Heart right ventricle (tissue), 16 donors: Measurements from ENCODE around the gene ANXA6. TPM values are rescaled to one million over a fixed set of nuclear protein-coding genes. Genes with fewer than 3 reads are reported as not detected.

Experiments used
- ATAC-seq, 8 donors: fragments of 200-7000 bp; cut with Tn5 transposase; one replicate each; pipeline ENCODE4 v1.9.1; 2020; ENCODE audit warnings: mild to moderate bottlenecking in 8 of 8, moderate library complexity in 8 of 8, moderate number of reproducible peaks in 1 of 8
- DNase-seq, 2 donors: peaks; one replicate each; pipeline ENCODE4 v3.0.0-alpha.2; 2020
- H3K27ac ChIP-seq, 10 donors: fragments of 200-600 bp; sonication (generic) in 2 of 10; one replicate each; pipeline versions ENCODE4 v1.5.0 to v1.8.0; 2020 to 2022; ENCODE audit warnings: mild to moderate bottlenecking in 3 of 10
- H3K27me3 ChIP-seq, 7 donors: fragments of 200-600 bp; one replicate each; pipeline ENCODE4 v1.8.0; 2021 to 2022; ENCODE audit warnings: mild to moderate bottlenecking in 2 of 7
- H3K36me3 ChIP-seq, 9 donors: fragments of 200-600 bp; sonication (generic) in 1 of 9; one replicate each; pipeline versions ENCODE4 v1.5.0 to v1.8.0; 2020 to 2022; ENCODE audit warnings: mild to moderate bottlenecking in 2 of 9
- H3K4me1 ChIP-seq, 9 donors: fragments of 200-600 bp; sonication (generic) in 1 of 9; one replicate each; pipeline versions ENCODE4 v1.5.0 to v1.8.0; 2020 to 2022; ENCODE audit warnings: mild to moderate bottlenecking in 4 of 9
- H3K4me3 ChIP-seq, 10 donors: fragments of 200-600 bp; sonication (generic) in 2 of 10; one replicate each; pipeline versions ENCODE4 v1.5.0 to v1.8.0; 2020 to 2022; ENCODE audit warnings: mild to moderate bottlenecking in 7 of 10, moderate library complexity in 2 of 10
- H3K9me3 ChIP-seq, 11 donors: fragments of 200-600 bp in 10 of 11; sonication (generic) in 2 of 11; one replicate each; pipeline versions ENCODE4 v1.5.0 to v1.8.0; 2013 to 2022; ENCODE audit warnings: mild to moderate bottlenecking in 2 of 11, control low read depth in 1 of 11, moderate library complexity in 1 of 11
- CTCF ChIP-seq, 9 donors: fragments of 200-600 bp; sonication (generic) in 2 of 9; IDR thresholded peaks; one replicate each; pipeline versions ENCODE4 v1.5.0 to v1.8.0; 2021 to 2022; ENCODE audit warnings: antibody characterized with exemption in 9 of 9, mild to moderate bottlenecking in 5 of 9, moderate library complexity in 1 of 9
- WGBS, 2 donors: extraction: QIAGEN DNeasy Blood & Tissue Kit; methylation state at CpG; one replicate each; pipeline ENCODE4 v1.1.7; 2013; ENCODE audit warnings: inconsistent platforms in 1 of 2; 5-methylcytosine and 5-hydroxymethylcytosine counted together
- intact Hi-C, 10 donors: fragments of 100-400 bp; cut with DNase I; formaldehyde crosslinking; loops; one replicate each; pipeline versions ENCODE4 v1.11.1 to v1.14.2; 2022
- polyA plus RNA-seq, 2 donors: library from polyadenylated mRNA; stranded (reverse); fragments of 200-250 nt; gene quantifications; one replicate each; pipeline ENCODE4 v1.2.3, GENCODE V29; 2013
- total RNA-seq, 10 donors: library from RNA; stranded (reverse); fragmentation: NEBNext Ultra II Directional in 3 of 10; extraction: Animal tissue kit (Norgen Biotek cat#: 25700) in 3 of 10; gene quantifications; one replicate each; pipeline versions ENCODE4 v1.2.1 to v1.2.4, GENCODE V29; 2021 to 2023
- donor health status: Arrhythmogenic right ventricular cardiomyopathy.
- donor health status: ischemic (EF 13 %, LVEDD 7.1; RV severe dilation, severe dysfunction).
- donor health status: healthy with polysubstance abuse.
- donor health status: DM: no; HTN: yes; CAD: no.
- donor health status: DM: no; HTN: no; CAD: no.
- donor health status: ischemic (EF 25% LVEDD 6.9; RV normal size, moderate dysfunction).
- donor health status: ischemic (EF 25% LVEDD 5.7; RV mildly dilated, moderate dysfunction).
- donor health status: healthy.
- donor health status: DM: yes; HTN: yes; CAD: no.
- donor health status: Ischemic cardiomyopathy.
- donor health status: ischemic (EF 35%, LVEDD 5.7; RV mildly dilated, moderate dysfunction).
- donor health status: nonischemic (EF 11% LVEDD 7.7; RV severe dilation, severe dysfunction).
- donor health status: DM: yes; HTN: yes; CAD: no.
- donor health status: PGD.
- donor health status: ischemic (EF 29% LVEDD 5.4; RV normal size, mild dysfunction).
- donor health status: nonischemic (EF 23%, LVEDD 6.1; RV moderate dilation, normal function).

Gene ANXA6
- total and polyA plus RNA-seq, 12 donors = 137 to 275 (median 218) TPM

GRCh38 chr5:151083081-151083676 lies 74.4 kb downstream of the ANXA6 start:
- intact Hi-C loops = no loop called here
- no peak overlapping the region for H3K4me3 ChIP-seq
- no peaks in the 10 kb centered on the region for H3K9me3 ChIP-seq
- WGBS, 2 donors = 83 to 89% methylated on average over 3 of the region's 3 CpGs
- H3K36me3 ChIP-seq = peaks cover 0 to 7% (median 0%) of the 10 kb centered on the region in 9 donors
- ATAC-seq (no peak), DNase-seq (no peak)
- no peak for TF ChIP-seq CTCF (IDR thresholded peaks at IDR 0.05)
- H3K27me3 ChIP-seq = no peaks in the 10 kb centered on the region
- peaks cover 25 to 81% (median 61%) of the 10 kb centered on the region in 9 donors for H3K4me1 ChIP-seq
- peak overlapping the region in 4 of 10 donors; percentile 98 to 100 (median 100) for H3K27ac ChIP-seq

- intact Hi-C loops = no loop called here
- H3K9me3 ChIP-seq = no peaks in the 10 kb centered on the region
- no peak for ATAC-seq
- H3K4me1 ChIP-seq = peaks cover 25 to 86% (median 67%) of the 10 kb centered on the region in 9 donors
- H3K27ac ChIP-seq = peak overlapping the region in 9 of 10 donors; percentile 97 to 100 (median 100)
- DNase-seq = no peak
- H3K4me3 ChIP-seq = peak overlapping the region in 7 of 10 donors; percentile 76 to 98 (median 88)
- peaks cover 0 to 9% (median 0%) of the 10 kb centered on the region in 9 donors for H3K36me3 ChIP-seq
- TF ChIP-seq CTCF (IDR thresholded peaks at IDR 0.05) = peak in 6 of 9 donors; percentile 12 to 31 (median 26)
- no peaks in the 10 kb centered on the region for H3K27me3 ChIP-seq
- 59 to 60% methylated on average over 6 of the region's 6 CpGs for WGBS, 2 donors
Observed at GRCh38 chr5:151082282-151082902, 75.2 kb downstream of the ANXA6 start.

- peak overlapping the region; percentile 95 to 100 (median 100) for H3K27ac ChIP-seq
- ATAC-seq = no peak
- no peaks in the 10 kb centered on the region for H3K27me3 ChIP-seq
- peaks cover 0 to 16% (median 0%) of the 10 kb centered on the region in 9 donors for H3K36me3 ChIP-seq
- H3K4me1 ChIP-seq = peaks cover 22 to 86% (median 69%) of the 10 kb centered on the region in 9 donors
- DNase-seq = no peak
- 12% methylated on average over 15 of the region's 15 CpGs for WGBS, 2 donors
- H3K9me3 ChIP-seq = no peaks in the 10 kb centered on the region
- H3K4me3 ChIP-seq = peak overlapping the region; percentile 75 to 98 (median 84)
- intact Hi-C loops = no loop called here
- no peak for TF ChIP-seq CTCF (IDR thresholded peaks at IDR 0.05)
Observed at GRCh38 chr5:151081431-151082281, 75.9 kb downstream of the ANXA6 start.
